HG03558 (cell line): ENCODE data around the gene LYST.
"Not testable (repeated sequence)": the region's sequence is repeated elsewhere in the genome, so short reads cannot be mapped to it uniquely, and the experiment has no call there.

Experiments
- ATAC-seq: cut with Tn5 transposase; IDR thresholded peaks from one replicate; pipeline ENCODE4 v1.9.1; 2021; ENCODE audit warnings: moderate number of reproducible peaks; ENCODE audit not compliant: unreplicated experiment; ENCODE audit errors: extremely low read depth

LYST gene

GRCh38 chr1:235675152-235675890 is 191.4 kb downstream of the LYST start:
- ATAC-seq: no peak

- no peak for ATAC-seq
Observed at GRCh38 chr1:235673981-235674380, 192.7 kb downstream of the LYST start.

DNA sequence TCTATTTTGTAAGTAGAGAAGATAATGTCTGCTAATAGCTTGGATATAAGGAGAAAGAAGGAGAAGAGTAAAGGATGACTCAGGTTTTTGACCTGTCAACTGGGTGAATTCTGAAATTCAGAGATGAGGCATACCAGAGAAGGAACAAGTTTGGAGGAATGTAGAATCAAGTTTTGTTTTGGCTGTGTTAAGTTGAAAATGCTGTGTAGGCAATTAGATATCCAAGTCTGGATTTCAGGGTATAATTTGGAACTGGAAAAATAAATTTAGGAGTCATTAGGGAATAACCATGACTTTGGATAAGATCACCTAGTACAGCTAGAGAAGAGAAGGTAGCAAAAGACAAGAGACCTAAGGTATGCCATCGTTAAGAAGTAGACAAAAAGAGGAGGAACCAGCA is 194.7 kb downstream of the LYST start:
- no peak for ATAC-seq

DNA sequence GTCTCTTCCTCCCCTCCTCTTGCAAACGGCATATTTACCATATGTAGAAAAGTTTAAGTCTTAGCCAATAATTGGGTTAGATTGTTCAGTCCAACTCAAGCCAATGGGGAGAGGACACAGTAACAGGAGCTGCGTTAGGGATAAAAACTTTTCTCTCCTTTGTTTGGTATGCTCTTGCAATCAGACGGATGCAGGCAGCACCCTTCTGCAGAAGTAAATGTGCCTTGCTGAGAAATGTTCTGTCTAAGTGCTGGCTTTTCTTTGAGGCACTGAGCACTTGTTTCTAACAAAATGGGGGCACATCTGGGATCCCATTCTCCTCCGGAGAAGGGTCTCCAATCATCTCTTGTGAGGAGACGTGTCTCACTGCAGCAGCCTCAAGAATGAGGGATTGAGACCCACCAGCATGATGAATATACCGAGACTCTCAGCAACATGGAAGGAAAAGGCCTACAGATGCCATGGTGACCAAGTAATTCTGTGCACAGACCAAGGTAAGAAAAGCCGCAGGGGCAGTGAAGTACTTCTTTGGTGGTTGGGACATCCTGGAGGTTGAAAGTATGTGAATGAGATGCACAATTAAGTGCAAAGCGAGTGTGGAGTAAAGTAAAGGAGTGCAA is 196.4 kb downstream of the LYST start:
- ATAC-seq: no peak

DNA sequence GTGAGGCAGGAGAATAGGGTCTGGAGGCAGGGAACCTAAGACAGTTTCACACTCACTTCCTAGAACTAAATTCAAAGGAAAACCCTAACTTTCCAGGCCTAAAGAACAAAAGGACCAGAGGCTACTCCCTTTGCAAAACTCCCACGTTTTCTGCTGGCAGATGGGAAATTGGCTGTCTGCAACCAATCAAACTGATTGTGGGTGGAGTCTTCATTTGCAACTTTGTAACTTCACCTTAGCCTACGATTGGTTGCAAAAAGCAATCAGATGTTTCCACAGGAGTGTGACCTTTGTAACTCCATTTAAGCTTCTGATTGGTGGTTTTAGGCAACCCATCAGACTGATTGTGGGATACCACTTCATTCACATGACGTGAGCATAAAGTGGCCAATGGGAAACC is 197.4 kb downstream of the LYST start:
- ATAC-seq: no peak

- no peak for ATAC-seq
Observed at GRCh38 chr1:235663628-235664027, 203.1 kb downstream of the LYST start.

DNA sequence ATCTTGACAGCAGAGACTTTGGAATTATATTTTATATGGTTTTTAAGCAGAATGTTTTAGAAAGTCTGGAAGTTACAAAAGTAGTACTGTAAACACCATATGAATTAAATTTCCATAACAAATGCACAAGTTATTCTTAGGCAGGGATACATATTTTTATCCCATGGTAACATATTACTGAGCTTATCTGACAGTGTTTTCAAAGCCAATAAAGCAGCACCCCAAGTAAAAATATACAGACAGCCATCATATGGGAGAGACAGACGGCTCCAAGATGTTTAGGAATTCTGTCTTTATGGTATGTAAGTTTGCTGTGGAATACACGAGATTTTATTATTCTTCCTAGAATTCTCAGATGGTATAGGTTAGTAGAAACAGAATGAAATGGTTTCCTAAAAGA is 205.1 kb downstream of the LYST start:
- no peak for ATAC-seq

- ATAC-seq: no peak
Observed at GRCh38 chr1:235659186-235659771, 207.4 kb downstream of the LYST start.

GRCh38 chr1:235657747-235658526 is 208.8 kb downstream of the LYST start:
- ATAC-seq: no peak

DNA sequence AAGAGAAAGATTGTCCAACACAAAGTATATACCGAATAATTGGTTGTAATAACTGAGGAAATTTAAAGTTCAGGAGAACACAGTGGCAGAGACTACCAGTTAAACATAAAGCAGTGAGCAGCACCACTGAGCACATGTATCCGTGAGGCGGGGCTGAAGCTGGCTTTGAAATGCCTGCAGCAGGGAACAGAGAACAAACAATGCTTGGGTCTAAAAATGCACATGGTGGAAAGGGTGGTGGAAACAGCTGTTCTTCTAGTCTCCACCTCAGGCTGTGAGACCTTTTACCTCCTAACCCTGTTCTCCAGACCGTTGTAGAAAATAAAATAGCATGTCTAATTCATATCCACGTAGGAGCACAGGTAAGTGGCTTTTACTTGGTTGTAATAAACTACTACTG is 209.4 kb downstream of the LYST start:
- no peak for ATAC-seq

DNA sequence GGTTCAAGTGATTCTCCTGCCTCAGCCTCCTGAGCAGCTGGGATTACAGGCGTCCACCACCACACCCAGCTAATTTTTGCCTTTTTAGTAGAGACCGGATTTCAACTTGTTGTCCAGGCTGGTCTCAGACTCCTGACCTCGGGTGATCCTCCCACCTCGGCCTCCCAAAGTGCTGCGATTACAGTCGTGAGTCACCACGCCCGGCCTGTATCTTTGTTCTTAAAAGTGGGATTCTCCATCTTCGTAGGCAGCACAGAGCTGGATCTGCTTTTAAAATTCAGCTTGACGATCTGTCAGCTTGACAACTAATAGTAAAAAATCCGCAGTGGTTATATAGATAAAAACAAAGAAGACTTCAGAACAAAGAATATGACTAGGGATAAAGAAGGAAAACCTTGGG is 214.3 kb downstream of the LYST start:
- no peak for ATAC-seq

DNA sequence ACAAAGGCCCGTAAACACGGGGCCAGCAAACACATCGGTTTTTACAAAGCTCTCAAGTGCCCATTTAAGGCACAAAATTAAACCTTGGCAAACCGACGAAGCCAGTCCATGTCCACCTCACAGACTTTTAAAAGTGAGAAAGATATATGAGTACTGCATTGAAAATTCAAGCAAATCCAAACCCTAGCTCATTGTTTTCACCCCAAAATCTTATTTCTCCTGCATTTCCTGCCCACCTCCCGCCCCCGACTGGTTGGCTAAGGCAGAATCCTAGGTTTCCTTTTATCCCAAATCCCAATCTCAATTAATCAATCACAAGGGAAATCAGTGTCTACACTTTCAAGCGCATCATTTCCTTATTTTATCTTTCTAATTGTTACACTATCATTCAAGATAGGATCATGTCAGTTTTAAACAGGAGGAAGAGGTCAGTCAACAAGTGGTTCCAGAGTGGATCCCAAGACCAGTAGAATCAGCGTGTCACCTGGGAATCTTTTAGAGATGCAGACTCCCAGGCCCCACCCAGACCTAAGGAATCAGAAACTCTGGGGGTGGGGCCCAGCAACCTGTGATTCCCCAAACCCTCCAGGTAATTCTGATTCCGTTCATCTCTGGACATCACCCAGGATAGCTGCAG is 215.4 kb downstream of the LYST start:
- no peak for ATAC-seq

GRCh38 chr1:235650341-235651169 is 216.2 kb downstream of the LYST start:
- no peak for ATAC-seq

GRCh38 chr1:235649368-235650163 is 217.1 kb downstream of the LYST start, which contains the start of gene GNG4:
TSS of gene GNG4 (minus strand) at chr1:235649784. CDS start at chr1:235583838, 65,946 bp downstream.
- no peak for ATAC-seq

- no peak for ATAC-seq
Observed at GRCh38 chr1:235648954-235649367, 217.7 kb downstream of the LYST start.

- no peak for ATAC-seq
Observed at GRCh38 chr1:235648407-235648907, 218.2 kb downstream of the LYST start.

- not testable (repeated sequence) for ATAC-seq
Observed at GRCh38 chr1:235647537-235647936, 219.2 kb downstream of the LYST start.

- ATAC-seq: no peak
Observed at GRCh38 chr1:235646463-235646862, 220.2 kb downstream of the LYST start.
